Upper lobe of left lung (tissue), 6 donors: Measurements from ENCODE around the gene TRAF2. TPM values are rescaled to one million over a fixed set of nuclear protein-coding genes. Genes with fewer than 3 reads are reported as not detected.
A peak's percentile ranks its signal among the peaks of the same experiment; 100 is the strongest.

Experiments used
- ATAC-seq, 2 donors: fragments of 200-7000 bp; cut with Tn5 transposase; one replicate each; pipeline ENCODE4 v1.9.1; 2022; ENCODE audit warnings: mild to moderate bottlenecking in 2 of 2, moderate library complexity in 2 of 2; ENCODE audit not compliant: low FRiP score in 2 of 2
- DNase-seq, 2 donors: peaks; one replicate each; pipeline ENCODE4 v3.0.0-alpha.2; 2019 to 2020
- H3K27ac ChIP-seq, 4 donors: fragments of 200-600 bp; sonication (generic); one replicate each; pipeline ENCODE4 v1.5.1; 2016 to 2019
- H3K27me3 ChIP-seq, 4 donors: fragments of 200-600 bp; sonication (generic); one replicate each; pipeline ENCODE4 v1.5.1; 2017 to 2019
- H3K36me3 ChIP-seq, 4 donors: fragments of 200-600 bp; sonication (generic); one replicate each; pipeline ENCODE4 v1.5.1; 2016 to 2019
- H3K4me1 ChIP-seq, 4 donors: fragments of 200-600 bp; sonication (generic); one replicate each; pipeline ENCODE4 v1.5.1; 2018 to 2019
- H3K4me3 ChIP-seq, 4 donors: fragments of 200-600 bp; sonication (generic); one replicate each; pipeline ENCODE4 v1.5.1; 2017 to 2019; ENCODE audit warnings: mild to moderate bottlenecking in 2 of 4, moderate library complexity in 1 of 4
- H3K9me3 ChIP-seq, 4 donors: fragments of 200-600 bp; sonication (generic); one replicate each; pipeline ENCODE4 v1.5.1; 2018 to 2019
- CTCF ChIP-seq, 6 experiments: fragments of 450-650 bp in 4 of 6; fragments of 200-600 bp in 2 of 6; sonication (generic) in 2 of 6; IDR thresholded peaks; one replicate each; pipeline ENCODE4 v1.5.1; 2016 to 2019; ENCODE audit warnings: antibody characterized with exemption in 6 of 6
- EP300 ChIP-seq, 4 donors: sonication (generic); formaldehyde crosslinking; IDR thresholded peaks; one replicate each; pipeline ENCODE4 v1.5.1; 2017; ENCODE audit warnings: antibody characterized with exemption in 4 of 4, control low read depth in 2 of 4
- POLR2A ChIP-seq, 4 donors: fragments of 450-650 bp; IDR thresholded peaks; one replicate each; pipeline ENCODE4 v1.5.1; 2016 to 2017; ENCODE audit warnings: antibody characterized with exemption in 4 of 4, mild to moderate bottlenecking in 2 of 4
- POLR2AphosphoS5 ChIP-seq, 2 donors: sonication (generic); formaldehyde crosslinking; IDR thresholded peaks; one replicate each; pipeline ENCODE4 v1.5.1; 2017; ENCODE audit warnings: antibody characterized with exemption in 2 of 2
- WGBS, 2 donors: methylation state at CpG; one replicate each; pipeline ENCODE4 v1.1.5; 2017 to 2018; 5-methylcytosine and 5-hydroxymethylcytosine counted together
- total RNA-seq, 6 donors: library from RNA; depleted of rRNA in 4 of 6; stranded (reverse); fragments of >200 nt in 4 of 6; gene quantifications; one replicate each; pipeline versions ENCODE4 v1.1.0 to v1.2.1, GENCODE V29; 2016 to 2021
- donor health status: DM: no; HTN: no; CAD: no; lungs with moderate emphysema.
- donor health status: DM: no; HTN: yes; CAD: no; lungs with severe emphysema.

TRAF2 gene
- total RNA-seq, 6 donors from 2014 or later: 10.6 to 20.8 (median 13.4) TPM

- no peak for ATAC-seq
- no peak overlapping the region for H3K27ac ChIP-seq
- DNase-seq: peak in 1 of 2 donors; percentile 83
- peaks cover 8 to 17% (median 16%) of the 10 kb centered on the region in 4 donors for H3K36me3 ChIP-seq
- H3K9me3 ChIP-seq: no peaks in the 10 kb centered on the region
- no peaks in the 10 kb centered on the region for H3K27me3 ChIP-seq
- TF ChIP-seq POLR2AphosphoS5 (IDR thresholded peaks at IDR 0.05) (no peak), POLR2A (IDR thresholded peaks at IDR 0.05) (no peak), EP300 (IDR thresholded peaks at IDR 0.05) (no peak), CTCF (IDR thresholded peaks at IDR 0.05) (no peak)
- H3K4me3 ChIP-seq: no peak overlapping the region
- WGBS, 2 donors: 76 to 100% methylated on average over 2 to 24 of the region's 27 CpGs
- H3K4me1 ChIP-seq: peaks cover 38 to 72% (median 43%) of the 10 kb centered on the region in 4 donors
These were observed 60.1 kb downstream of the TRAF2 start for GRCh38 chr9:136946228-136947027.

- Histone ChIP-seq H3K27ac (peak overlapping the region in 3 of 4 donors; percentile 1 to 87 (median 26)), H3K27me3 (no peaks in the 10 kb centered on the region), H3K4me1 (peaks cover 38 to 67% (median 43%) of the 10 kb centered on the region in 4 donors), H3K4me3 (no peak overlapping the region), H3K9me3 (no peaks in the 10 kb centered on the region), H3K36me3 (peaks cover under 1 to 8% (median 8%) of the 10 kb centered on the region in 4 donors)
- no peak for TF ChIP-seq POLR2AphosphoS5 (IDR thresholded peaks at IDR 0.05)
- no peak for TF ChIP-seq POLR2A (IDR thresholded peaks at IDR 0.05)
- TF ChIP-seq CTCF (IDR thresholded peaks at IDR 0.05): no peak
- no peak for TF ChIP-seq EP300 (IDR thresholded peaks at IDR 0.05)
- ATAC-seq (no peak), DNase-seq (peak in 1 of 2 donors; percentile 77)
- 65 to 72% methylated on average over 15 to 25 of the region's 26 CpGs for WGBS, 2 donors
These were observed 60.9 kb downstream of the TRAF2 start for GRCh38 chr9:136947028-136947891.

- Histone ChIP-seq H3K27ac (peak overlapping the region in 3 of 4 donors; percentile 1 to 87 (median 26)), H3K4me1 (peaks cover 36 to 59% (median 39%) of the 10 kb centered on the region in 4 donors), H3K36me3 (peaks cover 0 to under 1% (median under 1%) of the 10 kb centered on the region in 4 donors), H3K27me3 (no peaks in the 10 kb centered on the region), H3K9me3 (no peaks in the 10 kb centered on the region), H3K4me3 (no peak overlapping the region)
- TF ChIP-seq POLR2AphosphoS5 (IDR thresholded peaks at IDR 0.05): no peak
- peak in 5 of 6 experiments; percentile 50 to 77 (median 59) for TF ChIP-seq CTCF (IDR thresholded peaks at IDR 0.05)
- WGBS, 2 donors: 29 to 54% methylated on average over 8 to 15 of the region's 15 CpGs
- ATAC-seq: no peak
- DNase-seq: peak; percentile 70 to 72
These were observed 61.7 kb downstream of the TRAF2 start for GRCh38 chr9:136947955-136948510.

DNA sequence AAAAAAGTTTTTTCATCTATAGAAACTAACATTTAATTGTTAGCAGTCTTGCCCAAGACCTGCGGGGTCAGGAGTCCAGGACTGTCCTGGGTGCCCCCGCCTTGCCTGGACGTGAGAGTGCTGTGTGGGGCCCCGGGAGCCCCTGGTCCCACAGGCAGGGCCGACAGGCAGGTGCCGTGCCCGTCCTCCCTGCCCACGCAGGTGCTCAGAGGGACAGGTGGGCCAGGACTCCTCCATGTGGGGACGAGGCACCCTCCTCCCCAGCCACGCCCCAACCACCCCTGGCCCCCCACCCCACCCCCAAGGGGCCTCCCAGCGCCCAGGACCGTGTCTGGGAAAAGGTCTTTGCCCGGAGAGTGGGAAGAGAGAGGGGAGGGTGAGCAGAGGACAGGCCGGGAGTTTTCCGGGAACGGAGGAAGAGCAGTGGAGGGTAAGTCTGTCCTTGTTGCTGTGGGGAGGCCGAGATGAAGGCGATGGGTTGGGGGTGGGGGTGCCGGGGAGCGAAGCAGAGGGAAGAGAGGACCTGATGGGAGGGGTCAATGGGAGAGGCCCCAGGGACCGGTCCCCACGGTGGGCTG, 63.0 kb downstream of the TRAF2 start:
- TF ChIP-seq CTCF (IDR thresholded peaks at IDR 0.05): no peak
- TF ChIP-seq EP300 (IDR thresholded peaks at IDR 0.05): no peak
- TF ChIP-seq POLR2A (IDR thresholded peaks at IDR 0.05): no peak
- TF ChIP-seq POLR2AphosphoS5 (IDR thresholded peaks at IDR 0.05): no peak
- DNase-seq: peak in 1 of 2 donors; percentile 71
- no peak for ATAC-seq

More for the DNA sequence above, 63.0 kb downstream of the TRAF2 start:
- Histone ChIP-seq H3K27ac (peak overlapping the region; percentile 79 to 93 (median 84)), H3K36me3 (no peaks in the 10 kb centered on the region), H3K9me3 (no peaks in the 10 kb centered on the region), H3K27me3 (no peaks in the 10 kb centered on the region), H3K4me3 (peak overlapping the region; percentile 61 to 85 (median 65)), H3K4me1 (peaks cover 28 to 51% (median 32%) of the 10 kb centered on the region in 4 donors)
- WGBS, 2 donors: 13 to 15% methylated on average over 13 to 21 of the region's 22 CpGs
